GM21367 (cell line): ENCODE data around the gene UNC93B1.
"Not testable (repeated sequence)": the region's sequence is repeated elsewhere in the genome, so short reads cannot be mapped to it uniquely, and the experiment has no call there.

Experiments
- ATAC-seq: cut with Tn5 transposase; IDR thresholded peaks from one replicate; pipeline ENCODE4 v1.9.1; 2021; ENCODE audit not compliant: unreplicated experiment

The UNC93B1 gene

DNA sequence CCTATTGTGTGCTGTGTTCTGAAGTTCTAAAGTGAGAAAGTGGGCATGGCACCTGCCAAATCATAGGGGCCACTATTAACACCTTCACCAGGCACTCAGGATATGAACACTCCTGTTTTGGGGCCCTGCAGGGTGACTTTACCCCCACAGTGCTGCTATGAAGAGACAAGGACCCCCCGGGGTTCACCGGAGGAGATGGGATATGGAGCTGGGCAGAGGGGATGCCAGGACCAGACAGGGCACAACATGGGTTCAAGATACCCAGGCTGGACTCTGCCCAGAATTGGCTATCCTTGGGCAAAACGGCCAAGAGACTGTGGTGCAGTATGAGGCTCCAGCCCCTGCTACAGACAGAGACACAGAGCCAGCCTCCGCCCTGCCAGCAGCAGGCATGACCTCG is 9.5 kb downstream of the UNC93B1 start:
- ATAC-seq, result not testable (repeated sequence)

DNA sequence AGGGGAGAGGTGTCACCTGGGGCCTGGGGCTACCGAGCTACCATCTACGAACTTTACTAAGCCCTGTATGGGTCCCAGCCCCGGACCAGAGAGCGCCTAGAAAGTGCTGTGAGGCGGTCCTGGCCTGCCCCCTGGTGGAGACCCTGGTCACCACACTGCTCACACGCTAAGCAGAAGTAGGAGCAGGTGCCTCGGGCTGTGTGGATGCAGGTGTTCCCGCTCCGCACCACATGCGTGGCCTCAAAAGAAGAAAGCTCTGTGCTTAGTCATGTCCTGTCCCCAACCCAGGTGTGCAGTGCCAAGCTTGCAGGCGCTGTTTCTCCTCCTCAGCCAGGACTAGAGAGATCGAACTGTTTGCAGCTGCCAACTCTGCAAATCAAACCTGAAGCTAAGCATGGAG is 10.1 kb downstream of the UNC93B1 start:
- not testable (repeated sequence) for ATAC-seq

DNA sequence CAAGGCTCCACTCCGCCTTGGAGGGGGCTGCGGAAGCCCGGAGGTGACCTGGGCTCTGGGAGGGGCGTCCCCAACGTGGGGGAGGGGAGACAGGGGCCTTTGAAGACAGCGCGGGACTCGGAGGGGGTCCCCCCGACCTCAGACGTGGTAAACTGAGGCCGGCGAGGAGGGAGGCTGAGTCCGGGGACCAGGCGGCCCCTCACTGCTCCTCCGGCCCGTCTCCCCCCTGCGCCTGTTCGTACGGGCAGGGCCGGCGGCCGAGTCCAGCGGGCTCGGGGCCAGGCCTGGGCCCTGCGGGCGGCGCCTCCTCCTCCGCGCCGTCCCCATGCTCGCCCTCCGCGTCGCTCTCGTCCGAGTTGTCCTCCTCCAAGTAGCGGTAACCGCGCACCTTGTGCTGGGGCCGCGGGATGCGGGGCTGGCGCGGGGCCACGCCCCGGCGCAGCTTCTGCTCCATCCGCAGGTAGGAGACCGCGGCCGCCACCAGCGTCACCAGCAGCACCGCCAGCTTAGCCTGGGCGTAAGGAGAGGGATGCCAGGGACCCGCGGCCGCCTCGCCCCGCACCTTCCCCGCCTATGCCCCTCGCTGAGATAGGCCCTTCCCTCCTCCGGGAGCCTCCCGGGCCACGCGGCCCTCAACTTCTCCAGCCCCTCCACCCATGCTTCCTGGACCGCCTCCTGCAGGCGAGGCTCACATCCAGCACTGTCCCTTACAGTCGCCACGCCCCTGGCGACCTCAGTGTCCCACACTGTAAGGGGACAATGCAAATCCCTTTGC is 12.4 kb downstream of the UNC93B1 start:
- not testable (repeated sequence) for ATAC-seq

DNA sequence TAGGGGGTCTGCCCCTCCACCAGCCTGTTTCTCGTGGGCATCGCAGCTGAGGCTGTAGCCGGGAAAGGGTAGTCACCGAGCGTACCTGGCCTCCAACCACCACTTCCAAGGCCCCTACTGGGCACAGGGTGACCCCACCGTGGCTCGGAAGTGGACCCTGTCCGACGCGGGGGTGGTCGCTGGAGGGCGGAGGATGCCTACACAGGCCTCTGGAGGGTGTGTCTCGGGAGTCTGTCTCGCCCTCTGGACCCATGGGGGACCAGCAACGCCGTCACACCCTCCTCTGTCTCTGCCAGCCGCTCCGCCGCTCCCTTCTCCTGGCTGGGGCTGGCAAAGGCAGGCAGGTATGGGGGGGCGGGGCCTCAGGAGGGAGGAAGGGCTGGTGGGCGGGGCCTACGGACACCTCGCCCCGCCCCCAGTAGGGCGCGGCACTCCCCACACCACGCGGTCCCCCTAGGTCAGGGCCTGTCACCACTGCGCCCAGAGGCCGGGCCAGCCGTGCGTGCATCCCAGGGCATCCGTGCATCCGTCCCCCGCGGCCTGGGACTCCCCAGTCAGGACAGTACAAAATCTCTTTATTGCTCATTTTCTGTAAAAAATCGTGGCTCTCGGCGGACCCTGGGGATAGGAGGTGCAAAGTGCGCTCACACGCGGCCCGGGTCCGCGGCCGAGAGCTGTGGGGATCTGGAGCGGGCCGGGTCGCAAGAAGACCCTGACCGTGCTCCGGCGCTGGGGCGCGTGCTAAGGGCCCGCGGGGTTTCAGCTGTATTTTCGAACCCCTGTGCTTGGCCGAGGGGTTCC is 13.2 kb downstream of the UNC93B1 start:
- ATAC-seq, result not testable (repeated sequence)

DNA sequence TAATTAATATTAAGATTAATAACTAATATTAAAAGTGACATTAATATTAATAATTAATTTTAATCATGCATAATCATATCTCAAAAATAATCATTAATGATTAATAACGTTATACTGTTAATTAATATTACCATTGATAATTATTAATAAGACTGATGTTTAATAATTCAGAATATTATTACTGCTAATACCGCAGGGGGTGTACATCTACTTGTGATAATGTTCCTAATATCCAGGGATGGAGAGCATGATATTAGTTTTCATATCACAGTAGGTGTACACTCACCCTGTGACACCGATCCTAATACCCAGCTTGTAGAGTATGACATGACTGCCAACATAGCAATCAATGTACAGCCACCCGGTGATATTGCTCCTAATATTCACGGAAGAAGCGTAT is 18.6 kb downstream of the UNC93B1 start:
- ATAC-seq, result not testable (repeated sequence)

DNA sequence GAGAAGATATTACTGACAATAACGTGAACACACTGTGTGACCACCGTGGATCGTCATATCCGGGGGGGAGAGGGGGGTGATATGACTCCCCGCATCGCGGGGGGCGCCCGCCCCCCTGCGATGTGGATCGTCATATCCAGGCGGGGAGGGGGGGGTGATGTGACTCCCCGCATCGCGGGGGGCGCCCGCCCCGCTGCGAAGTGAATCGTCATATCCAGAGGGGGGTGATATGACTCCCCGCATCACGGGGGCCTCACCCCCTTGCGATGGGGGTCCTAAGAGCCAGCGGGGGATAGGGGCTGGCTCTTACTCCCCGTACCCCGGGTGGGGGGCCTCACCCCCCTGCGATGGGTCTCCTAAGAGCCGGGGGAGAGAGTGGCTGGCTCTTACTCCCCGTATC is 19.9 kb downstream of the UNC93B1 start:
- ATAC-seq, result no peak

DNA sequence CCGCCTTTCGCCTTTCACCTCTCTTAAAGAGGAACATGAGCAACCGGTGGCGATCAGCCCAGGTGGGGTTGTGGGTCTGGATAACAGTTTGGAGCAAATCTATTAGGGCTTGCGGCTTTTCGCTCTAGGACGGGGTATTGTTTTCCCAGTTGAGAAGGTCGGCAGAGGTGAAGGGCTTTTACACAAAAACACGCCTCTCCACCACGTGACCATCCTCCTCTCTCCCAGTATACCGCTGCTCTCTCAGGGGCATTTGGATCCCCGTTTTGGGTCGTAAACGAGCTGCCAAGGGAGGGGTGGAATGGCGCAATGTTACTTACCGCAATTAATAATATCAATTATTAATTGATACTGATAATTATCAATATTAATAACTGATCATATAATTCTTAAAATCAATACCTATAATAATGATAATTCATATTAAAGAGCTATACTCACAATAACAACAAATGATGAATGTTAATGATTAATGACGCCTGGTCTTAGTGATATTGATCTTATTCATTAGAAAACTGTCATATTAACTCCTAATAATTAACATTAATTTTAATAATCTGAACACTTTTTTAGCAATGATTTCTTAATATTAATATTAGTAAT is 21.5 kb downstream of the UNC93B1 start:
- ATAC-seq, result not testable (repeated sequence)

DNA sequence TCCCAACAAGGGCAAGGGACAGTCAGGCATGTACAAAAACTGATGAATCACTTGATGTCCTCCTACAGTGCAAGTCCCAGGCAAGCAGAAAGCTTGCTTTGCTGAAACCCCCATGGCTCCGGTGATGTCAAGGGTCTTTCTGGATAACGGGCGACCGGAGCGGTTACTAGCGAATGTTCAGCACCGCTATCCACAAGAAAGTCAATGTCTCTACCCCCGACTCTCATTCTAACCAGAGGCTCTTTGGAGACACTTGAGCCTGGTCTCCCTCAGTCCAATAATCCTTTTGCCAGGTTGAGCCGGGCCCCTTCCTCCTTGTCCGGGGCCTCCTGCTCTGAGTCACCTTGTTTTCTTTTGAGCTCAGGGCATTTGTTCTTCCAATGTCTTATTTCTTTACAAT is 22.7 kb downstream of the UNC93B1 start:
- not testable (repeated sequence) for ATAC-seq

DNA sequence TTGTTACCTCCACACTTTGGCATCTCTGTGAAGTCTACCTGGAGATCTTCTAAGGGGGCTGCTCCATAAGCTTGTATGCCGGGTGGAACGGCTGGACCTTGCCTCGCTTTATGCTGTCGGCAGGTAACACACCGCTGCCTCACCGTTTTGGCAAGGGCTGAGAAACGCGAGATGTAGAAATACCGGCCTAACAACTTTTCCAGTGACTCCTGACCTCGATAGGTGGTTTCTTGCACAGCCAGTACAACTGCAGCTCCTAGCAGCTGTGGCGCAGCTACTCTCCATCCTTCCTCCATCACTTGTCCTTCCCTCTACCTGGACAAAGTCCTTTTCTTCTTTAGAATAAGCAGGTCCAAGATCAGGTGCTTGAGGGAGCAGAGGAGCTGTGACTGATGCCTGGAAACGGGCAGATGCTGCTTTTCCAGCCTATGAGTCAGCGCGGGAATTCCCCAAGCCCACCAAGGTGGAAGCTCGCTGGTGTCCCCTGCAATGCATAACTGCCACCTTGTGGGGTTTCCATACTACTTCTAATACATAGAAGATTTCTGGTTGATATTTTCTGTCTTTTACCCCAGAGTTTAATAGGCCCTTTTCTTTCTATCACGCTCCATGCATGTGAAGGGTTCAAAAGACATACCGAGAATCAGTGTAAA is 25.0 kb downstream of the UNC93B1 start:
- ATAC-seq, result not testable (repeated sequence)

DNA sequence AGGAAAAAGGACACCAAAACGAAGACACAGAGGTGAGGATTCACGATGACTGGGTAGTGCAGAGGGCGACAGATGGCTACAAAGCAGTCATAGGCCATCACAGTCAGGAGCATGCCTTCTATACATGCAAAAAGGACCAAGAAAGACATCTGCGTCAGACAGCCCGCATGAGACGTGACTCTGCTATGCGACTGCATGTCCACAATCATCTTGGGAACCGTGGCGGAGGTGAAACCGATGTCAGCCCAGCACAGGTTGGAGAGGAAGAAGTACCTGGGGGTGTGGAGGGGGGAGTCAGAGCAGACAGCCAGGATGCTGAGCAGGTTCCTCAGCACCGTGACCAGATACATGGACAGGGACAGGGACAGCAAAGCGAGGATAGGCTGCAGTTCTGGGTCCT is 29.2 kb downstream of the UNC93B1 start:
- not testable (repeated sequence) for ATAC-seq

DNA sequence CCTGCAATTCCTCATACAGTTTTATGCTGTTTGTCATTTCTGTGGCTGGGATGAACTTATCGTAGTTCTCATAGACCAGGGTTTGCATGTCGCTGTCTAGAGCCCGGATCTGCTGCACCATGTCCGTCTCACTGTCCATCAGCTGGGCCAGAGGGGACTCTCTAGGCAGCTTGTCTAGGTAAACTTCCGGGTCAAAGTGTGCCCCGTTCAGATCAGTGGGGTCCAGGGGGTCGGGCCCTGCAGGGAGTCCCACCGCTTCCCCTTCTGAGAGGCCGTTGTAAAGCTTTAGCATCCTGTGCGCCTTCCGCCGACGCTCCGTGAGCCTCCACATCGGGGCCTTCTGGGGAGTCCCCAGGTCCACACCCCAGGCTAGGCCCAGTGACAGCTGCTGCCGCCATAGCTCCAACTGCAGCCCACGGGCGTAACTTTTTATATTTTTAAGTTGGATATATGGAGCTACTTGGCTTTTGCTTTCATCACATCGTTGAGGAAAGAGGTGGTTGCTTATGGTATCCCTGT is 38.0 kb downstream of the UNC93B1 start:
- ATAC-seq, result not testable (repeated sequence)

DNA sequence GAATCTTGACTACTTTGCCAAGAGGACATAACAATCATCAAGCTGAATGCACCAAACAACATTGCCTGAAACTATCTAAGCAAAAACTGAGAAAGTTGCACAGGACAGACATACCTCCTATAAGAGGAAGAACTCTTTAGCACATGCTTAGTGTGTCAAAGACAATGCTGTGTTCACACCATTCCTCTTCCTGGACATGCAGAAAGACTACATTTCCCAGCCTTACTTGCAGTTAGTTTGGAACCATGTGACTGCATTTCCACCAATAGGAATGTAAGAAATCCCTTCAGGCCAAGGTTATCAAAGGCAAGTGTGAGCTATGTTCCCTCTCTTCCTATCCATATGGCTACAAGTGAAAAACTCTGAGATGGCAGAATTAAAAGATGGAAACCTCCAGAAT is 39.2 kb downstream of the UNC93B1 start:
- ATAC-seq, result not testable (repeated sequence)

DNA sequence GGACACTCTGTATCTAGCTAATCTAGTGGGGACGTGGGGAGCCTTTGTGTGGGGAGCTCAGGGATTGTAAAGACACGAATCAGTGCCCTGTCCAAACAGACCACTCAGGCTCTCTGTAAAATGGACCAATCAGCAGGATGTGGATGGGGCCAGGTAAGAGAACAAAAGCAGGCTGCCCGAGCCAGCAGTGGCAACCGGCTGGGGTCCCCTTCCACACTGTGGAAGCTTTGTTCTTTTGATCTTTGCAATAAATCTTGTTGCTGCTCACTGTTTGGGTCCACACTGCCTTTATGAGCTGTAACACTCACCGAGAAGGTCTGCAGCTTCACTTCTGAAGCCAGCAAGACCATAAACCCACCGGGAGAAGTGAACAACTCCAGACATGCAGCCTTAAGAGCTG is 40.0 kb downstream of the UNC93B1 start:
- not testable (repeated sequence) for ATAC-seq

DNA sequence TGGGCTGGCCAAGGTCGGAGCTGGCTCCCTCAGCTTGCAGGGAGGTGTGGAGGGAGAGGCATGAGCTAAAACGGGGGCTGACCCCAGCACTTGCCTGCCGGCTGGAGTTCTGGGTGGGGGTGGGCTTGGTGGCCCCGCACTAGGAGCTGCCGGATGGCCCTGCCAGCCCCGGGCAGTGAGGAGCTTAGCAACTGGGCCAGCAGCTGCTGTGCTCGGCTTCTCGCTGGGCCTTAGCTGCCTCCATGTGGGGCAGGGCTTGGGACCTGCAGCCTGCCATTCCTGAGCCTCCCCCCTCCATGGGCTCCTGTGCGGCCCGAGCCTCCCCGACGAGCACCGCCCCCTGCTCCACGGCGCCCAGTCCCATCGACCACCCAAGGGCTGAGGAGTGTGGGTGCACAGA is 40.7 kb downstream of the UNC93B1 start:
- ATAC-seq, result not testable (repeated sequence)

DNA sequence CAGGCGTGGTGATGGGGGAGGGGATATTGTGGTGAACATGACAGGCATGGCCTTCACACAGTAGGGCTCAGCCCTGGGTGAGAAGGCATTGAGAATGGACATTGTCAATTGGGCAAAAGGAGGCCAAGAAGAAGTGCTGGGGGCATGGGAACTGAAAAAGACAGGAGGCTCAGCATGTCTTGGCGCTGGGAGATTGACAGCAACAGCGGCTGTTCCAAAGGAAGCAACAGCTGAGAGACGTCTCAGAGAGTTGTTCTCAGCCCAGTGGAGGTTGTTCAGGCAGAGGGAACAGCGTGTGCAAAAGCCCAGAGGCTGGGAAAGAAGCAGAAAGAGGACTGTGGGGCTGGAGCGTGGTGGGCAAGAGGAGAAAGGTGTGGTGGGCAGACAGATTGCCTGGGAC is 47.7 kb downstream of the UNC93B1 start:
- not testable (repeated sequence) for ATAC-seq

DNA sequence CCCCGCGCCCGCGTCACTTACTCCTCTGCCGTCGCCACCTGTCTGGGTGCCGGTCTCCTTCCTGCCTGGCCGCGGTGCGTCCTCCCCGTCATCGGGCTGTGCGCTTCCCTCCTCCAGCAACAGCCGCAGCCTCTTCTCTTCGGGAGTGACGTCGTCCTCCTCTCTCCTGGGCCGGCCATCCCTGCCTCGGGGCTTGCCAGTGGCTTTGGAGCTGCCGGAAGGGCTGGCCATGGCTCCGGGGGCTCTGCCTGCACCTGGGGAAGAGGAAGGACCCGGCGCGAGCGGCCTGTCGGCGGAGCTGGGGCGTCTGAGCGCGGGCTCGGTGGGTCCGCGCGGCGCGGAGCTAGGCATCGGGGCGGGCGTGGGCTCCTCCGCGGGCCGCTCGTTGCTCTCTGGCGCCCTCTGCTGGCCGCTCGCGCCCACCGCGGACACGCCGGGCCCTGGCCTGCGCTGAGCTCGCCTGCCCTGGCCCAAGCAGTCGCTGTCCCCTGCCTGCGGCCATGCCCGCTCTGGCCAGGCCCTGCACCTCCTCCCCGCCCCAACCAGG is 48.4 kb downstream of the UNC93B1 start:
- not testable (repeated sequence) for ATAC-seq

DNA sequence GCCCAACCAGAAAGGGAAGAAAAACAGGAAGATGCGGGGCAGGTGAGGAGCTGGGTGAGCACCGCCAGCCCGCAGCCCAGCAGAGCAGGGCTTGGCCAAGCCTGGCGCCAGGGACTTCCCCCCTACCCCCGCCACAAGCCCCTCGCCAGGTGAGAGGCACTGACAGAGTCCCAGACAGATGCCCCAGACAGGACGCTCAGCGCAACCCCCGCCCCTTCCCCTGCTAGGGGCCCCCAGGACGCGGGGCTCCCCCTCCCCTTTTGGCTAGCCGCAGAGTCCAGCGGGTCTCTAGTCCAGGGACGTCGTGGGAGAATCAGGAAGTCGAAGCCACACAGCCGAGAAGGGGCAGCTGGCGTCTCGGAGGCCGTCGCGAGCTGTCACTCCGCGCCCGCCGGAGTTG is 48.9 kb downstream of the UNC93B1 start:
- not testable (repeated sequence) for ATAC-seq

DNA sequence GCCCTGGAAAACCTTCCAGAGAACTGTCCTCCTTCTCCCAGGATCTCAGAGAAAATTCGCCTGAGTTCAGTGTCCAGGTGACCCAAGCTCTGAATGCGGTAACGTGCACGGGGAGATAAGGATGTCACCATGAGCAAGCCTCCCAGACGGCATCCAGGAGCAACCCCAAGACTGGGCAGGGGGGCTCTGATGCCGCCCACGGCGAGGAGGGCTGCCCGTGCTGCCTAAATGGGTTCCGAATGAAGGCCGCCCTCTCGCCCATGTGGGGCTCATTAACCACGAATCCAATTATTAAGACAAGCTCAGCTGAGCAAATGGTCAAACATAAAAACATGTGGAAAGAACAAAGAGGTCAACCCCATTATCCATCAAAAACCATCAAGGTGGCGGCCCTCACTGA is 49.6 kb downstream of the UNC93B1 start:
- ATAC-seq, result not testable (repeated sequence)

DNA sequence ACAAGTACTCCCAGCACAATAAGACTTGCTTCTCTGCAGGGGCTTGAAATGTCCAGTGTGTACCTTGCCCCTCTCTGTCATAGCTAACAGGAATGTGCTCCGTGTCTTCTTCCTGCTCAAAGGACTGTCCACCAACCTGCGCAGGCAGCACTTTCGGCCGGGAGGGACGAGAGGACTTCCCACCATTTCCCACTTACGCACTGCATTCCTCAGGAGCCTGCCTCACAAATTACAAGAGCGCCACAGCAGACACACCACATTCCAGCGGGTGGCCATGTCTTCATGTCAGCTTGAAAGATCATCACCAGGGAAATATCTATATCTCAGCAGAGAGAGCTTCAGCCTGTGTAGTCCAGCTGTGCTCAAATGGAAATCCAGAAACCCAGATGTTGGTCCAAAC is 53.2 kb downstream of the UNC93B1 start:
- not testable (repeated sequence) for ATAC-seq

DNA sequence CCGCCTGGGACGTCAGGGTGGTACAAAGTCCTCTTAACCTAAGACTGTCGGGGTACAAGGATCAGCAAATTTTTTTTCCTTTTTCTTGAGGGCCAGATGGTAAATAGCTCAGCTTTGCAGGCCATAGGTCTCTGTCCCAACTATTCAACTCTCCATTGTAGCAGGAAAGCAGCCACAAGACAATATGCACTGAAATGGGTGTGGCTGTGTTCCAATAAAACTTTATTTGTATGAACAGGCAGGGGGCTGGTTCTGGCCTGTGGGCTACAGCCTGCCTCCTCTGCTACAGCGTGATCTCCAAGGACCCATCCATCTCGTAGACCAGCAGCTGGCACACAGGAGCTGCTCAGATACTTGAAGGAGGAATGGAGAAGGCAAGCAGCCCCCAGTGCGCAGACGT is 56.1 kb downstream of the UNC93B1 start:
- not testable (repeated sequence) for ATAC-seq

DNA sequence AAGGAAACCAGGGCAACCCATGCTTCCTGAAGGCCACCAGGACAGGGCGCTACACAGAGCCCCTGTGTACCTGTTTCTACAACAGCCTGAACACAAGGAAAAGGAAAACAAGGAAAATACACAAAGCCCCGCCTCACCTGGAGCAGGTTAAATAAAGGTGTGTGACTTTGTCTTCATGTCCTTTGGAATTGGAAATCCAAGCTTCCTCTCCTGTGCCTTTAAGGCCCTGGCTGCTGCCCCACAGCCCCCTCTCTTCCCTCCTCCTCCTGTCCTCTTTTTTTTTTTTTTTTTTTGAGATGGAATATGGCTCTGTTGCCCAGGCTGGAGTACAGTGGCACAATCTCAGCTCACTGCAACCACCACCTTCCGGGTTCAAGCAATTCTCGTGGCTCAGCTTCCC is 57.5 kb downstream of the UNC93B1 start:
- not testable (repeated sequence) for ATAC-seq
